ENCODE data around the gene EXD3. TPM values are rescaled to one million over a fixed set of nuclear protein-coding genes. Genes with fewer than 3 reads are reported as not detected.

EXD3 gene
- total and polyA plus RNA-seq, 9 of the 15 experiments (the other 6 are each of a cell fraction or from before 2014, with no cell fraction given): 0.29 to 12.5 (median 3.9) TPM

DNA sequence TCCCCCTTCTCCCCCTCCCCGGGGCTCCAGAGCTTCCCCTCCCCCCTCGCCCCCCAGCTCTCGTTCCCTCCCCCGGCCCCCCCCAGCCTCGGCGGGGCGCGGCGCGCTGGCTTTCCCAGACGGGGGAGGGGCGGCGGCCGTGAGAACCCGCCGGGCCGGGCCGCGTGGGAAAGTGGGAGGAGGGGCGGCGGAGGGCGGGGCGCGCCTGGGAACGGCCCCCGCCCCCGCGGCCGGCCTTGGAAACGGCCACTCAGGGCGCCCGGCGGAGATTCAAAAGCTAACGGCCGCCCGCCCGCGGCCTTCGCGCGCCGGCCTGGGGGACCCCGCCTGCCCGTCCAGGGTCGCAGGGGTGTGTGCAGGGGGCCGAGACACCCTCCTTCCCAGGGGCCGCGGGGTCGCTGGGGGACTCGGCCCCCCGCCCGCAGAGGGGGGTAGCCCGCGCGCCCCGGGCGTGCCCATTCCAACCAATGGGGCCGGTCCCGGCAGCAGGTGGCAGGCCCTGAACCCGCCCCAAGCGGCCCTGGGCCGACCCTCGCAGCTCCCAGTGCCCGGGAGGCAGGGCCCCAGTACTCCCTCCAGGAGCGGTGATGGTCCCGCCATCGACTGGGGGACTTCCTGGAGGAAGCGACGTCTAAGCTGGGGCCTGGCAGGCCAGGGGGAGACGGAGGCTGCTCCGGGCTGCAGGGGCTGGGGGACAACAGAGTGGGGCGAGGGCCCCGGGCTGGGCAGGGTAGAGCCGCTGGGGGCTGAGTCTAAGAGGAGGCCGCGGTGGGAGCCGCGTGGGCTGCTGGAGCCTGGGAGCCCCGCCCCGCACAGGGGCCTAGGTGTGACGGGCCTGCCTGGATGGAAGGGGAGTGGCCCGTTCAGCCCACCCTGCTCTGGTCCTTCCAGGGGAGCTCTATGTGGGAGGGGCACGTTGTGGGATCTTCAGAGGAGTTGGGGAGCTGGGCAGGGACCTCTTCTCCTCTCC lies 106.7 kb downstream of the EXD3 start (continued):
- TF ChIP-seq ZNF263 (CRISPR knock-in tag; IDR thresholded peaks at IDR 0.05; ENCODE audit: borderline replicate concordance) (no peak), NFYB (IDR thresholded peaks at IDR 0.05; ENCODE audit: extremely low read depth, insufficient read length) (peak; percentile 31), HDAC1 (IDR thresholded peaks at IDR 0.05) (peak in 1 of 2 experiments; percentile 44; a peak in 1 of 4 replicates), SAP30 (IDR thresholded peaks at IDR 0.05; ENCODE audit: borderline replicate concordance, insufficient read depth, low read depth, low read length, poor library complexity, severe bottlenecking) (no peak), RCOR1 (IDR thresholded peaks at IDR 0.05; ENCODE audit: borderline replicate concordance in 1 of 2, low read depth in 2 of 2, low read length in 2 of 2) (no peak)
- TF ChIP-seq, protein P1, sequence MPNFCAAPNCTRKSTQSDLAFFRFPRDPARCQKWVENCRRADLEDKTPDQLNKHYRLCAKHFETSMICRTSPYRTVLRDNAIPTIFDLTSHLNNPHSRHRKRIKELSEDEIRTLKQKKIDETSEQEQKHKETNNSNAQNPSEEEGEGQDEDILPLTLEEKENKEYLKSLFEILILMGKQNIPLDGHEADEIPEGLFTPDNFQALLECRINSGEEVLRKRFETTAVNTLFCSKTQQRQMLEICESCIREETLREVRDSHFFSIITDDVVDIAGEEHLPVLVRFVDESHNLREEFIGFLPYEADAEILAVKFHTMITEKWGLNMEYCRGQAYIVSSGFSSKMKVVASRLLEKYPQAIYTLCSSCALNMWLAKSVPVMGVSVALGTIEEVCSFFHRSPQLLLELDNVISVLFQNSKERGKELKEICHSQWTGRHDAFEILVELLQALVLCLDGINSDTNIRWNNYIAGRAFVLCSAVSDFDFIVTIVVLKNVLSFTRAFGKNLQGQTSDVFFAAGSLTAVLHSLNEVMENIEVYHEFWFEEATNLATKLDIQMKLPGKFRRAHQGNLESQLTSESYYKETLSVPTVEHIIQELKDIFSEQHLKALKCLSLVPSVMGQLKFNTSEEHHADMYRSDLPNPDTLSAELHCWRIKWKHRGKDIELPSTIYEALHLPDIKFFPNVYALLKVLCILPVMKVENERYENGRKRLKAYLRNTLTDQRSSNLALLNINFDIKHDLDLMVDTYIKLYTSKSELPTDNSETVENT (CRISPR knock-in tag; IDR thresholded peaks at IDR 0.05): no peak
- TF ChIP-seq, protein P2, sequence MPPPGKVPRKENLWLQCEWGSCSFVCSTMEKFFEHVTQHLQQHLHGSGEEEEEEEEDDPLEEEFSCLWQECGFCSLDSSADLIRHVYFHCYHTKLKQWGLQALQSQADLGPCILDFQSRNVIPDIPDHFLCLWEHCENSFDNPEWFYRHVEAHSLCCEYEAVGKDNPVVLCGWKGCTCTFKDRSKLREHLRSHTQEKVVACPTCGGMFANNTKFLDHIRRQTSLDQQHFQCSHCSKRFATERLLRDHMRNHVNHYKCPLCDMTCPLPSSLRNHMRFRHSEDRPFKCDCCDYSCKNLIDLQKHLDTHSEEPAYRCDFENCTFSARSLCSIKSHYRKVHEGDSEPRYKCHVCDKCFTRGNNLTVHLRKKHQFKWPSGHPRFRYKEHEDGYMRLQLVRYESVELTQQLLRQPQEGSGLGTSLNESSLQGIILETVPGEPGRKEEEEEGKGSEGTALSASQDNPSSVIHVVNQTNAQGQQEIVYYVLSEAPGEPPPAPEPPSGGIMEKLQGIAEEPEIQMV (tag; conservative IDR thresholded peaks at IDR 0.05; ENCODE audit: low read depth): no peak
- TF ChIP-seq, protein P3, sequence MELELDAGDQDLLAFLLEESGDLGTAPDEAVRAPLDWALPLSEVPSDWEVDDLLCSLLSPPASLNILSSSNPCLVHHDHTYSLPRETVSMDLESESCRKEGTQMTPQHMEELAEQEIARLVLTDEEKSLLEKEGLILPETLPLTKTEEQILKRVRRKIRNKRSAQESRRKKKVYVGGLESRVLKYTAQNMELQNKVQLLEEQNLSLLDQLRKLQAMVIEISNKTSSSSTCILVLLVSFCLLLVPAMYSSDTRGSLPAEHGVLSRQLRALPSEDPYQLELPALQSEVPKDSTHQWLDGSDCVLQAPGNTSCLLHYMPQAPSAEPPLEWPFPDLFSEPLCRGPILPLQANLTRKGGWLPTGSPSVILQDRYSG (tag; conservative IDR thresholded peaks at IDR 0.05; ENCODE audit: low read depth): no peak
